WERI-Rb-1 (cell line): ENCODE data around the gene GCN1.
"Not testable (repeated sequence)": the region's sequence is repeated elsewhere in the genome, so short reads cannot be mapped to it uniquely, and the experiment has no call there.

Experiments used
- DNase-seq: peaks from one replicate; pipeline ENCODE4 v3.0.0-alpha.2; 2020
- H3K27ac ChIP-seq: fragments of 250-450 bp; sonication (Bioruptor Pico); 2 replicates; pipeline ENCODE4 v1.5.1; 2020; ENCODE audit warnings: mild to moderate bottlenecking, moderate library complexity
- H3K27me3 ChIP-seq: fragments of 250-450 bp; sonication (Bioruptor Pico); 2 replicates; pipeline ENCODE4 v1.5.1; 2021; ENCODE audit warnings: mild to moderate bottlenecking, low read depth, moderate library complexity; ENCODE audit not compliant: insufficient read depth, severe bottlenecking
- H3K36me3 ChIP-seq: fragments of 250-450 bp; sonication (Bioruptor Pico); 2 replicates; pipeline ENCODE4 v1.5.1; 2020; ENCODE audit warnings: mild to moderate bottlenecking, moderate library complexity
- H3K4me3 ChIP-seq: 2 replicates; pipeline ENCODE4 v1.5.1; 2011; ENCODE audit warnings: low read depth, mild to moderate bottlenecking, control low read depth, low read length
- H3K9me3 ChIP-seq: fragments of 250-450 bp; sonication (Bioruptor Pico); 2 replicates; pipeline ENCODE4 v1.5.1; 2021; ENCODE audit warnings: mild to moderate bottlenecking, moderate library complexity; ENCODE audit not compliant: severe bottlenecking
- CTCF ChIP-seq: IDR thresholded peaks from 2 replicates; pipeline ENCODE4 v1.5.1; 2011; ENCODE audit warnings: low read depth, mild to moderate bottlenecking, control low read depth, inconsistent platforms, low read length

GCN1 gene

DNA sequence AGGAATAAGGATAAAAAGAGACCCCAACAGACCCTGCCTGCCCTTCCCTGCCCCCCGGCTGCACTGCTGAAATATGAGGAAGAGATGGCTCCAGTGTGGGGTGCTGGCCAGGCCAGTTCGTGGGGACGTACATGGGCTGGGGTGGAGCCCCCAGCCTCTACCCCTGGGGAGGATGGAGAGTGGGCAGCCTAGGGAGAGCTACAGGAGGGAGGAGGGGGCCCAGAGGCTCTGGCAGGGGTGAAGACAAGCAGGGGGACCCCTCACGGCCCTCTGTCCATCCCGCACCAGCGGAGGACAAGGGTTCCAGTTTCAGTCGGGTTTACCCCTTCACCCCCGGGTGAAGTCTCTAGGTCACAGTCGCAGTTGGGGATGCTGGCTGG, 17.4 kb upstream of the GCN1 start:
- no peak overlapping the region for H3K4me3 ChIP-seq
- no peak for TF ChIP-seq CTCF
- H3K36me3 ChIP-seq: peaks cover 37% of the 10 kb centered on the region
- no peaks in the 10 kb centered on the region for H3K27me3 ChIP-seq
- no peaks in the 10 kb centered on the region for H3K9me3 ChIP-seq
- no peak overlapping the region for H3K27ac ChIP-seq
- DNase-seq: no peak

GRCh38 chr12:120211243-120211903, 16.9 kb upstream of the GCN1 start:
- H3K4me3 ChIP-seq: no peak overlapping the region
- no peaks in the 10 kb centered on the region for H3K27me3 ChIP-seq
- no peaks in the 10 kb centered on the region for H3K9me3 ChIP-seq
- no peak for DNase-seq
- peaks cover 37% of the 10 kb centered on the region for H3K36me3 ChIP-seq
- H3K27ac ChIP-seq: no peak overlapping the region
- no peak for TF ChIP-seq CTCF

DNA sequence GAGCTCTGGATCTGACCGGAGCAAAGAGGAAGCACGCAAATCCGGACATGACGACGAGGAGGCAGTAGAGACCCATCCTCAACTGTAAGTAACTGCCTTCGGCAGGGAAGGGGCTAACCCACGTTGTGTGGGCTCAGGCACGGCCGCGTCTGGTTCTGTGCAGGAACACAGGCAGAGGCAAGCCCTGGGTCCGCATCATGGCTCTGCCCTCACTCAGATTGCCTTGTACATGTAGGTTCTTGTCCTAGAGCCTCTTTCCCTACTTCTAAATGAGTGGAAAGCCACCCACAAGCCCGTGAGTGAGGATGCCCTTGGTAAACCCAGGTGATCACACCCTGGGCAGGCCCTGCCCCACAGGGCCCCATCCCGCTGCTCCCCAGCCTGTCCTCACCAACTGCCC, 15.3 kb upstream of the GCN1 start:
- H3K36me3 ChIP-seq: peaks cover 39% of the 10 kb centered on the region
- DNase-seq: no peak
- no peak overlapping the region for H3K27ac ChIP-seq
- H3K4me3 ChIP-seq: no peak overlapping the region
- no peak for TF ChIP-seq CTCF
- no peaks in the 10 kb centered on the region for H3K9me3 ChIP-seq
- H3K27me3 ChIP-seq: no peaks in the 10 kb centered on the region

DNA sequence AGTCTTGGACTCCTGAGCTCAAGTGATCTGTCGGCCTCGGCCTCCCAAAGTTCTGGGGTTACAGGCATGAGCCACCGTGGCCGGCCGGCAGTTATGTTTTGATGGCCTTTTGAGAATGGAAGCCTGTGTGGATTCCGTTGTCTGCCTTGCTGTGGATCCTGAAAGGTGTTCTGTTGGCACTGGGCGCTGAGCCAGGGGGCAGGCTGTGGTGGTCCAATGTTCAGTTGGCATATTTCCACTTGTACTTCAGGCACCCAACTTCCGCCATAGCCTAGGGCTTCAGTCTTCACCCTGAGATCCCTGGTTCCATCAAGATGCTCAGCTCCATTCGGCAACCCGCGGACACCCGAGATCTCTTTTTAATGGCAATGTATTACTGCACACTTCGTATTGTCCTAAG, 12.7 kb upstream of the GCN1 start:
- no peak overlapping the region for H3K4me3 ChIP-seq
- no peak overlapping the region for H3K27ac ChIP-seq
- H3K36me3 ChIP-seq: peaks cover 31% of the 10 kb centered on the region
- no peaks in the 10 kb centered on the region for H3K27me3 ChIP-seq
- DNase-seq: no peak
- no peak for TF ChIP-seq CTCF
- H3K9me3 ChIP-seq: no peaks in the 10 kb centered on the region

GRCh38 chr12:120206781-120207180, 12.3 kb upstream of the GCN1 start:
- peaks cover 31% of the 10 kb centered on the region for H3K36me3 ChIP-seq
- H3K4me3 ChIP-seq, H3K9me3 ChIP-seq, DNase-seq, H3K27me3 ChIP-seq, H3K27ac ChIP-seq: not testable (repeated sequence)

DNA sequence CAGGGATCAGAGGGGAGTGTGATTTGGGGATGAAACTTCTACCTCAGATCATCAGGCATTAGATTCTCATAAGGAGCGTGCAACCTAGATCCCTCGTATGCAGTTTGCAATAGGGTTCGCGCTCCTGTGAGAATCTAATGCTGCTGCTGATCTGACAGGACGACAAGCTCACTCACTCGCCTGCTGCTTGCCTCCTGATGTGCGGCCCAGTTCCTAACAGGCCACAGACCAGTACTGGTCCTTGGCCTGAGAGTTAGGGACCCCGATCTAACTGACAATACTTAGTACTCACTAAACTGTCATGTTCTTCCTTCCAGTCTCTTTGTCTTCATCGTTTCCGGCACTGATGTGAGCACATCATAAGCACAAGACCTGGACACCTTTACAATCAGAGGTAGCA, 11.7 kb upstream of the GCN1 start:
- peaks cover 28% of the 10 kb centered on the region for H3K36me3 ChIP-seq
- H3K27me3 ChIP-seq: no peaks in the 10 kb centered on the region
- DNase-seq: no peak
- H3K27ac ChIP-seq: no peak overlapping the region
- no peak for TF ChIP-seq CTCF
- no peaks in the 10 kb centered on the region for H3K9me3 ChIP-seq
- no peak overlapping the region for H3K4me3 ChIP-seq
